ENCODE results near the gene SLC19A1. TPM values are rescaled to one million over a fixed set of nuclear protein-coding genes. Genes with fewer than 3 reads are reported as not detected.

SLC19A1 gene
- total RNA-seq, 1 experiment from 2014 or later, result 21.4 TPM

- H3K27me3 Mint-ChIP-seq (ENCODE audit: unreplicated experiment), result no peaks in the 10 kb centered on the region
- no peak for TF ChIP-seq CTCF (IDR thresholded peaks at IDR 0.05; ENCODE audit: unreplicated experiment)
- no TSS peak for BruUV-seq (replicated peaks)
- no peak overlapping the region for H3K27ac Mint-ChIP-seq (ENCODE audit: unreplicated experiment)
- H3K4me3 Mint-ChIP-seq (ENCODE audit: low read depth, unreplicated experiment), result no peak overlapping the region
- DNase-seq, result no peak
- no peaks in the 10 kb centered on the region for H3K4me1 Mint-ChIP-seq (ENCODE audit: low read depth, unreplicated experiment)
- CTCF ChIA-PET, result no interaction called here
- H3K36me3 Mint-ChIP-seq (ENCODE audit: insufficient read depth, unreplicated experiment), result no peaks in the 10 kb centered on the region
- intact Hi-C loops (cut with micrococcal nuclease; ENCODE audit: unreplicated experiment), result no loop called here
- no peaks in the 10 kb centered on the region for H3K9me3 Mint-ChIP-seq (ENCODE audit: low read depth, unreplicated experiment)
These were observed 91.0 kb downstream of the SLC19A1 start for GRCh38 chr21:45451091-45451740.

GRCh38 chr21:45450423-45451090, 91.7 kb downstream of the SLC19A1 start:
- DNase-seq, result no peak
- Mint-ChIP-seq H3K27me3 (ENCODE audit: unreplicated experiment) (no peaks in the 10 kb centered on the region), H3K9me3 (ENCODE audit: low read depth, unreplicated experiment) (peaks cover 2% of the 10 kb centered on the region), H3K27ac (ENCODE audit: unreplicated experiment) (no peak overlapping the region), H3K4me3 (ENCODE audit: low read depth, unreplicated experiment) (no peak overlapping the region), H3K36me3 (ENCODE audit: insufficient read depth, unreplicated experiment) (no peaks in the 10 kb centered on the region), H3K4me1 (ENCODE audit: low read depth, unreplicated experiment) (no peaks in the 10 kb centered on the region)
- BruUV-seq (replicated peaks), result no TSS peak
- TF ChIP-seq CTCF (IDR thresholded peaks at IDR 0.05; ENCODE audit: unreplicated experiment), result no peak
- CTCF ChIA-PET, result no interaction called here
- intact Hi-C loops (cut with micrococcal nuclease; ENCODE audit: unreplicated experiment), result no loop called here

- no TSS peak for BruUV-seq (replicated peaks)
- no peak overlapping the region for H3K27ac Mint-ChIP-seq (ENCODE audit: unreplicated experiment)
- DNase-seq, result no peak
- intact Hi-C loops (cut with micrococcal nuclease; ENCODE audit: unreplicated experiment), result no loop called here
- no peaks in the 10 kb centered on the region for H3K4me1 Mint-ChIP-seq (ENCODE audit: low read depth, unreplicated experiment)
- peaks cover 3% of the 10 kb centered on the region for H3K9me3 Mint-ChIP-seq (ENCODE audit: low read depth, unreplicated experiment)
- TF ChIP-seq CTCF (IDR thresholded peaks at IDR 0.05; ENCODE audit: unreplicated experiment), result no peak
- no peaks in the 10 kb centered on the region for H3K27me3 Mint-ChIP-seq (ENCODE audit: unreplicated experiment)
- no peaks in the 10 kb centered on the region for H3K36me3 Mint-ChIP-seq (ENCODE audit: insufficient read depth, unreplicated experiment)
- no peak overlapping the region for H3K4me3 Mint-ChIP-seq (ENCODE audit: low read depth, unreplicated experiment)
- CTCF ChIA-PET, result no interaction called here
These were observed 92.4 kb downstream of the SLC19A1 start for GRCh38 chr21:45449658-45450422.

DNA sequence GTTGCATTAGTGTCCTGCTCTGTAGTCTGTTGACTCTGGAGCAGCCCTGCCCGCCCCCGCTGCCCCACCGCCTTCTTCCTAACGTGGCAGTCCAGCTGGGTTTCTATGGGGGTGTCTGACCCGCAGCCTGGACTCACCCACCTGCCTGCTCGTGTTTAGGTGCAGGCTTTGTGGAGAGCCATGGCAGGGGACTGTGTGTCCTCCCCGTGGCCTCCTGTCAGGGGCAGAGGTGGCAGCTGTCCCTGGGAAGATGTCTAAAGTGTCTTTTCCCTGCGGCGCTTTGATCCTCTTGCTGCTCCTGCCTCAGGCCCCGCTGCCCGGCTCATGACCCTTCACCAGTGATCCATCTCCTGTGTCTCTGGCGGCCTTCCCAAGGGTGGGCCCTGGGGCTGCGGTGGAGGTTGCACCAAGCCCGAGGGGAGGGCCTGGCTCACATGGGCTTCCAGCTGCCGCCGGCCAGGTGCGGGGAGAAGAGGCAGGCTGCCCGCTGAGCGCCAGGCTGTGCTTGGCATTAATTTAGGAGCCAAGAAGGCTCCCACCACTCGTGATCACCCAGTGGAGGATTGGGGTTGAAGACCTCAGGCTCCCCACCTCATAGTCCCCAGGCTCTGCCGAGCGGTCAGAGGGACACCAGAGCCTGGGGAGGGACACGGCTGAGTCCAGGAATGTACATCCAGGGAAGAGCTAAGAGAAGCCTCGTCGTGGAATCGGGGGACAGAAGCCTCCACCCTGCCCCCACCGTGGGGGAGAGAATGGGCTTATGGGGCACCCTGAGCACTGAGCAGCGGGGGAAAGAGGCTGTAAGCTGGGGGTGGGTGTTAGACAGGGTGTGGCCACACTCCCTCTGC, 93.2 kb downstream of the SLC19A1 start:
- Mint-ChIP-seq H3K9me3 (ENCODE audit: low read depth, unreplicated experiment) (peaks cover 5% of the 10 kb centered on the region), H3K27ac (ENCODE audit: unreplicated experiment) (no peak overlapping the region), H3K4me1 (ENCODE audit: low read depth, unreplicated experiment) (no peaks in the 10 kb centered on the region), H3K4me3 (ENCODE audit: low read depth, unreplicated experiment) (no peak overlapping the region), H3K27me3 (ENCODE audit: unreplicated experiment) (no peaks in the 10 kb centered on the region), H3K36me3 (ENCODE audit: insufficient read depth, unreplicated experiment) (peaks cover 6% of the 10 kb centered on the region)
- no TSS peak for BruUV-seq (replicated peaks)
- TF ChIP-seq CTCF (IDR thresholded peaks at IDR 0.05; ENCODE audit: unreplicated experiment), result no peak
- CTCF ChIA-PET, result no interaction called here
- intact Hi-C loops (cut with micrococcal nuclease; ENCODE audit: unreplicated experiment), result no loop called here
- DNase-seq, result no peak

Data from Calu3 (cell line).